DOHH2 (cell line): ENCODE results near the gene PLCG2.

Experiments
- H3F3A ChIP-seq: fragments of 200-600 bp; sonication (generic), shearing (Covaris generic); 2 replicates; pipeline ENCODE4 v1.6.0; 2016; ENCODE audit warnings: antibody characterized with exemption, mild to moderate bottlenecking; ENCODE audit not compliant: control insufficient read depth, insufficient read depth
- H3K27ac ChIP-seq: fragments of 200-600 bp; sonication (generic); 2 replicates; pipeline ENCODE4 v1.5.1; 2014; ENCODE audit warnings: low read depth, mild to moderate bottlenecking, low read length, moderate library complexity
- H3K27me3 ChIP-seq: fragments of 200-600 bp; sonication (generic); 2 replicates; pipeline ENCODE4 v1.6.1; 2014; ENCODE audit warnings: mild to moderate bottlenecking, low read length, mixed read lengths; ENCODE audit not compliant: control insufficient read depth
- H3K36me3 ChIP-seq: fragments of 200-600 bp; sonication (generic); 2 replicates; pipeline ENCODE4 v1.6.1; 2014; ENCODE audit warnings: mild to moderate bottlenecking, low read length, moderate library complexity, mixed read lengths; ENCODE audit not compliant: control insufficient read depth
- H3K4me1 ChIP-seq: fragments of 200-600 bp; sonication (generic); 2 replicates; pipeline ENCODE4 v1.6.1; 2014; ENCODE audit warnings: mild to moderate bottlenecking, low read length, mixed read lengths; ENCODE audit not compliant: control insufficient read depth
- H3K4me2 ChIP-seq: fragments of 200-600 bp; sonication (generic); 2 replicates; pipeline ENCODE4 v1.6.0; 2014; ENCODE audit warnings: mild to moderate bottlenecking, low read length, moderate library complexity
- H3K4me3 ChIP-seq: fragments of 200-600 bp; sonication (generic); 2 replicates; pipeline ENCODE4 v1.5.1; 2014; ENCODE audit warnings: mild to moderate bottlenecking, low read length, mixed read lengths
- H3K79me2 ChIP-seq: fragments of 200-600 bp; sonication (generic); 2 replicates; pipeline ENCODE4 v1.6.1; 2014; ENCODE audit warnings: mild to moderate bottlenecking, low read length, mixed read lengths; ENCODE audit not compliant: control insufficient read depth
- H3K9me2 ChIP-seq: fragments of 200-600 bp; sonication (generic); replicated peaks from 2 replicates; pipeline ENCODE4 v1.6.1; 2014; ENCODE audit warnings: mild to moderate bottlenecking, low read length, mixed read lengths; ENCODE audit not compliant: control insufficient read depth
- H3K9me3 ChIP-seq: fragments of 200-600 bp; sonication (generic); 2 replicates; pipeline ENCODE4 v1.6.1; 2014; ENCODE audit warnings: antibody characterized with exemption, low read length, mixed read lengths; ENCODE audit not compliant: control insufficient read depth, insufficient read depth
- H4K20me1 ChIP-seq: fragments of 200-600 bp; sonication (generic); 2 replicates; pipeline ENCODE4 v1.6.0; 2014; ENCODE audit warnings: low read depth, mild to moderate bottlenecking, antibody characterized with exemption, low read length, moderate library complexity; ENCODE audit not compliant: control insufficient read depth, insufficient read depth
- EZH2phosphoT487 ChIP-seq: fragments of 200-600 bp; sonication (generic); IDR thresholded peaks from 2 replicates; pipeline ENCODE4 v1.6.1; 2017; ENCODE audit warnings: borderline replicate concordance, mild to moderate bottlenecking, antibody characterized with exemption, low read length, moderate library complexity, mixed read lengths
- TF ChIP-seq, protein P1 (sequence below): fragments of 200-600 bp; sonication (generic); IDR thresholded peaks from one replicate; pipeline ENCODE4 v1.5.1; 2014; ENCODE audit warnings: antibody characterized with exemption, mild to moderate bottlenecking, low read depth, low read length; ENCODE audit not compliant: poor library complexity, severe bottlenecking

Gene PLCG2

GRCh38 chr16:81928975-81929374 lies 149.9 kb downstream of the PLCG2 start:
- Histone ChIP-seq H3K79me2 (no peaks in the 10 kb centered on the region), H3K36me3 (peaks cover 96% of the 10 kb centered on the region), H3K4me2 (no peak overlapping the region), H3K4me1 (no peaks in the 10 kb centered on the region), H3K27me3 (no peaks in the 10 kb centered on the region), H4K20me1 (no peaks in the 10 kb centered on the region; the same call in 1 of the 2 replicates), H3F3A (no peaks in the 10 kb centered on the region), H3K9me3 (no peaks in the 10 kb centered on the region), H3K9me2 (no peaks in the 10 kb centered on the region), H3K4me3 (no peak overlapping the region), H3K27ac (no peak overlapping the region)
- no peak for TF ChIP-seq EZH2phosphoT487
- TF ChIP-seq, protein P1, sequence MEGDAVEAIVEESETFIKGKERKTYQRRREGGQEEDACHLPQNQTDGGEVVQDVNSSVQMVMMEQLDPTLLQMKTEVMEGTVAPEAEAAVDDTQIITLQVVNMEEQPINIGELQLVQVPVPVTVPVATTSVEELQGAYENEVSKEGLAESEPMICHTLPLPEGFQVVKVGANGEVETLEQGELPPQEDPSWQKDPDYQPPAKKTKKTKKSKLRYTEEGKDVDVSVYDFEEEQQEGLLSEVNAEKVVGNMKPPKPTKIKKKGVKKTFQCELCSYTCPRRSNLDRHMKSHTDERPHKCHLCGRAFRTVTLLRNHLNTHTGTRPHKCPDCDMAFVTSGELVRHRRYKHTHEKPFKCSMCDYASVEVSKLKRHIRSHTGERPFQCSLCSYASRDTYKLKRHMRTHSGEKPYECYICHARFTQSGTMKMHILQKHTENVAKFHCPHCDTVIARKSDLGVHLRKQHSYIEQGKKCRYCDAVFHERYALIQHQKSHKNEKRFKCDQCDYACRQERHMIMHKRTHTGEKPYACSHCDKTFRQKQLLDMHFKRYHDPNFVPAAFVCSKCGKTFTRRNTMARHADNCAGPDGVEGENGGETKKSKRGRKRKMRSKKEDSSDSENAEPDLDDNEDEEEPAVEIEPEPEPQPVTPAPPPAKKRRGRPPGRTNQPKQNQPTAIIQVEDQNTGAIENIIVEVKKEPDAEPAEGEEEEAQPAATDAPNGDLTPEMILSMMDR: no peak

DNA sequence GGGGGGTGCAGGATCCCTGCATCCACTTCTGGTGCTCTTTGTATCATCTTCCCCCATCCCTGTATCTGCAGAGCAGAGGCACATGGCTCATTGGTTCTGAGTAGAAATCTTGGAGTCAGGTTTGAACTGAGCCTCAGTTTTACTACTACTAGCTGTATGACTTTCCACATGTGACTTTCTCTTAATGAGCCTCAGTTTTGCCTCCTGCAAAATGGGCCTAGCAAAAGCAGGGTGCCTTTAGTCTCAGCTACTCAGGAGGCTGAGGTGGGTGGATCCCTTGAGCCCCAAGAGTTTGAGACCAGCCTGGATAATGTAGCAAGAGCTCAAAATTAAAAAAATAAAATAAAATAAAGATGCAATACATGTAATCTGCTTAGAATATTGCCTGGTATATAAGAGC lies 150.8 kb downstream of the PLCG2 start:
- Histone ChIP-seq H3K79me2 (no peaks in the 10 kb centered on the region), H4K20me1 (no peaks in the 10 kb centered on the region; the same call in 1 of the 2 replicates), H3K9me3 (no peaks in the 10 kb centered on the region), H3K4me3 (no peak overlapping the region), H3K4me1 (no peaks in the 10 kb centered on the region), H3K9me2 (no peaks in the 10 kb centered on the region), H3K4me2 (no peak overlapping the region), H3F3A (no peaks in the 10 kb centered on the region), H3K36me3 (peaks cover 96% of the 10 kb centered on the region), H3K27me3 (no peaks in the 10 kb centered on the region), H3K27ac (no peak overlapping the region)
- TF ChIP-seq EZH2phosphoT487: no peak
- TF ChIP-seq, protein P1: no peak

GRCh38 chr16:81931927-81932326 lies 152.8 kb downstream of the PLCG2 start:
- no peak overlapping the region for H3K4me2 ChIP-seq
- H3K79me2 ChIP-seq: no peaks in the 10 kb centered on the region
- H3K4me3 ChIP-seq: no peak overlapping the region
- no peaks in the 10 kb centered on the region for H3K9me3 ChIP-seq
- no peaks in the 10 kb centered on the region for H3K9me2 ChIP-seq
- H3F3A ChIP-seq: no peaks in the 10 kb centered on the region
- no peaks in the 10 kb centered on the region for H4K20me1 ChIP-seq
- no peak overlapping the region for H3K27ac ChIP-seq
- no peaks in the 10 kb centered on the region for H3K27me3 ChIP-seq
- H3K36me3 ChIP-seq: peaks cover 98% of the 10 kb centered on the region
- H3K4me1 ChIP-seq: no peaks in the 10 kb centered on the region
- TF ChIP-seq EZH2phosphoT487: no peak
- TF ChIP-seq, protein P1: no peak
